ENCODE data around the gene FBLN1. TPM values are rescaled to one million over a fixed set of nuclear protein-coding genes. Genes with fewer than 3 reads are reported as not detected.

FBLN1 gene
- total and polyA plus RNA-seq, 2 donors (not counting 1 experiment from before 2014, with no cell fraction given): not detected

- no CpG with 5 or more reads among the region's 2 CpGs for WGBS (ENCODE audit: insufficient coverage)
- Histone ChIP-seq H3K4me2 (replicated peaks; ENCODE audit: low read depth, low read length, poor library complexity, severe bottlenecking) (no peak overlapping the region), H3K9ac (ENCODE audit: low read length) (no peak overlapping the region), H3K4me3 (ENCODE audit: control extremely low read depth in 1 of 5, extremely low read depth in 1 of 5, insufficient read depth in 1 of 5, low read depth in 2 of 5, low read length in 4 of 5) (no peak overlapping the region), H3K36me3 (replicated peaks in 1 of 2; ENCODE audit: control extremely low read depth in 1 of 2, control insufficient read depth in 1 of 2, extremely low read depth in 1 of 2, insufficient read depth in 2 of 2, low read length in 1 of 2) (no peaks in the 10 kb centered on the region), H3K27ac (ENCODE audit: low read length in 2 of 2) (no peak overlapping the region), H3K27me3 (replicated peaks in 1 of 4; ENCODE audit: control extremely low read depth in 1 of 4, control insufficient read depth in 3 of 4, insufficient read depth in 4 of 4, low read length in 3 of 4) (no peaks in the 10 kb centered on the region), H3K9me3 (ENCODE audit: control extremely low read depth in 1 of 3, control insufficient read depth in 2 of 3, insufficient read depth in 1 of 3, low read length in 2 of 3) (peaks cover 0 to 2% (median 0%) of the 10 kb centered on the region in 3 donors), H4K20me1 (ENCODE audit: control insufficient read depth, insufficient read depth, low read length, poor library complexity, severe bottlenecking) (no peaks in the 10 kb centered on the region), H3K4me1 (ENCODE audit: control insufficient read depth in 2 of 2, insufficient read depth in 2 of 2, low read length in 2 of 2) (no peaks in the 10 kb centered on the region), H3K79me2 (ENCODE audit: control insufficient read depth, insufficient read depth, low read length) (no peaks in the 10 kb centered on the region), H2AFZ (ENCODE audit: insufficient read depth, low read depth, low read length, poor library complexity, severe bottlenecking) (no peak overlapping the region)
- H3K9me3 Mint-ChIP-seq (ENCODE audit: insufficient read depth): no peaks in the 10 kb centered on the region
- H3K27ac Mint-ChIP-seq: no peak overlapping the region
- CTCF ChIA-PET: no interaction called here
- ATAC-seq (ENCODE audit: low read depth) (no peak), DNase-seq (no peak)
- POLR2A ChIA-PET: no interaction called here
- H3K4me3 Mint-ChIP-seq: no peak overlapping the region
- no peaks in the 10 kb centered on the region for H3K4me1 Mint-ChIP-seq
- no peak for TF ChIP-seq EZH2 (IDR thresholded peaks at IDR 0.05; ENCODE audit: borderline replicate concordance, insufficient read depth, low read depth, low read length, poor library complexity, severe bottlenecking)
- TF ChIP-seq, protein P1, sequence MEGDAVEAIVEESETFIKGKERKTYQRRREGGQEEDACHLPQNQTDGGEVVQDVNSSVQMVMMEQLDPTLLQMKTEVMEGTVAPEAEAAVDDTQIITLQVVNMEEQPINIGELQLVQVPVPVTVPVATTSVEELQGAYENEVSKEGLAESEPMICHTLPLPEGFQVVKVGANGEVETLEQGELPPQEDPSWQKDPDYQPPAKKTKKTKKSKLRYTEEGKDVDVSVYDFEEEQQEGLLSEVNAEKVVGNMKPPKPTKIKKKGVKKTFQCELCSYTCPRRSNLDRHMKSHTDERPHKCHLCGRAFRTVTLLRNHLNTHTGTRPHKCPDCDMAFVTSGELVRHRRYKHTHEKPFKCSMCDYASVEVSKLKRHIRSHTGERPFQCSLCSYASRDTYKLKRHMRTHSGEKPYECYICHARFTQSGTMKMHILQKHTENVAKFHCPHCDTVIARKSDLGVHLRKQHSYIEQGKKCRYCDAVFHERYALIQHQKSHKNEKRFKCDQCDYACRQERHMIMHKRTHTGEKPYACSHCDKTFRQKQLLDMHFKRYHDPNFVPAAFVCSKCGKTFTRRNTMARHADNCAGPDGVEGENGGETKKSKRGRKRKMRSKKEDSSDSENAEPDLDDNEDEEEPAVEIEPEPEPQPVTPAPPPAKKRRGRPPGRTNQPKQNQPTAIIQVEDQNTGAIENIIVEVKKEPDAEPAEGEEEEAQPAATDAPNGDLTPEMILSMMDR (IDR thresholded peaks at IDR 0.05): no peak
- intact Hi-C loops (cut with micrococcal nuclease): no loop called here
- peaks cover 10% of the 10 kb centered on the region for H3K27me3 Mint-ChIP-seq
Observed at GRCh38 chr22:45616432-45616831, 113.7 kb downstream of the FBLN1 start.

DNA sequence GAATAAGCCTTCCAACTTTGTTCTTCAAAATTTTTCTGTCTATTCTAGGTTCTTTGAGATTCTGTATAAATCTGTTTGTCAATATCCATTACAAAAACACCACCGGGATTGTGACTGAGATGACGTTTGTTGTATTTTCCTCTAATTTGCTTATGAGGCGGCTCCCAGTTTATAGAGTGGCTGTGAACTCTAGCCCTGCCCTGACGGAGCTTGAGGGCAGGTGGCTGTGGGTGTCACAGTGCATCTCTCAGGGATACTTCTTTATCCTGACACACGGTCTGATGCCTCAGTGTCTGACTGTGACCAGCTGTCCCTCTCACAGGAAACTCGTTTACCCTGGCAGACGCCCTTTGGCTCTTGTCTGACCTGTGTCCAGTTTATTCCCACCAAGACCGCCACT is 115.3 kb downstream of the FBLN1 start:
- WGBS (ENCODE audit: insufficient coverage): 88% methylated on average over 4 of the region's 8 CpGs
- POLR2A ChIA-PET: no interaction called here
- DNase-seq (no peak), ATAC-seq (ENCODE audit: low read depth) (no peak)
- H3K4me2 ChIP-seq (replicated peaks; ENCODE audit: low read depth, low read length, poor library complexity, severe bottlenecking): no peak overlapping the region
- H3K27me3 ChIP-seq (replicated peaks in 1 of 4; ENCODE audit: control extremely low read depth in 1 of 4, control insufficient read depth in 3 of 4, insufficient read depth in 4 of 4, low read length in 3 of 4): no peaks in the 10 kb centered on the region
- no peak overlapping the region for H3K9ac ChIP-seq (ENCODE audit: low read length)
- Mint-ChIP-seq H3K9me3 (ENCODE audit: insufficient read depth) (no peaks in the 10 kb centered on the region), H3K4me1 (no peaks in the 10 kb centered on the region), H3K27ac (no peak overlapping the region), H3K27me3 (peaks cover 10% of the 10 kb centered on the region), H3K4me3 (no peak overlapping the region)
- CTCF ChIA-PET: no interaction called here
- intact Hi-C loops (cut with micrococcal nuclease): no loop called here
- TF ChIP-seq, protein P1 (IDR thresholded peaks at IDR 0.05): no peak
- TF ChIP-seq EZH2 (IDR thresholded peaks at IDR 0.05; ENCODE audit: borderline replicate concordance, insufficient read depth, low read depth, low read length, poor library complexity, severe bottlenecking): no peak
- H4K20me1 ChIP-seq (ENCODE audit: control insufficient read depth, insufficient read depth, low read length, poor library complexity, severe bottlenecking): no peaks in the 10 kb centered on the region
- H3K4me3 ChIP-seq (ENCODE audit: control extremely low read depth in 1 of 5, extremely low read depth in 1 of 5, insufficient read depth in 1 of 5, low read depth in 2 of 5, low read length in 4 of 5): no peak overlapping the region
- peaks cover 0 to 2% (median 0%) of the 10 kb centered on the region in 3 donors for H3K9me3 ChIP-seq (ENCODE audit: control extremely low read depth in 1 of 3, control insufficient read depth in 2 of 3, insufficient read depth in 1 of 3, low read length in 2 of 3)
- H2AFZ ChIP-seq (ENCODE audit: insufficient read depth, low read depth, low read length, poor library complexity, severe bottlenecking): no peak overlapping the region
- no peaks in the 10 kb centered on the region for H3K36me3 ChIP-seq (replicated peaks in 1 of 2; ENCODE audit: control extremely low read depth in 1 of 2, control insufficient read depth in 1 of 2, extremely low read depth in 1 of 2, insufficient read depth in 2 of 2, low read length in 1 of 2)
- no peak overlapping the region for H3K27ac ChIP-seq (ENCODE audit: low read length in 2 of 2)
- H3K4me1 ChIP-seq (ENCODE audit: control insufficient read depth in 2 of 2, insufficient read depth in 2 of 2, low read length in 2 of 2): no peaks in the 10 kb centered on the region
- no peaks in the 10 kb centered on the region for H3K79me2 ChIP-seq (ENCODE audit: control insufficient read depth, insufficient read depth, low read length)

Measured in B cell (primary cell).